DMS53 (cell line): Measurements from ENCODE around the gene CLEC2L.

Source experiments
- DNase-seq: peaks from one replicate; lab custom pipeline; 2025; lab: John Stamatoyannopoulos, UW

Gene CLEC2L

DNA sequence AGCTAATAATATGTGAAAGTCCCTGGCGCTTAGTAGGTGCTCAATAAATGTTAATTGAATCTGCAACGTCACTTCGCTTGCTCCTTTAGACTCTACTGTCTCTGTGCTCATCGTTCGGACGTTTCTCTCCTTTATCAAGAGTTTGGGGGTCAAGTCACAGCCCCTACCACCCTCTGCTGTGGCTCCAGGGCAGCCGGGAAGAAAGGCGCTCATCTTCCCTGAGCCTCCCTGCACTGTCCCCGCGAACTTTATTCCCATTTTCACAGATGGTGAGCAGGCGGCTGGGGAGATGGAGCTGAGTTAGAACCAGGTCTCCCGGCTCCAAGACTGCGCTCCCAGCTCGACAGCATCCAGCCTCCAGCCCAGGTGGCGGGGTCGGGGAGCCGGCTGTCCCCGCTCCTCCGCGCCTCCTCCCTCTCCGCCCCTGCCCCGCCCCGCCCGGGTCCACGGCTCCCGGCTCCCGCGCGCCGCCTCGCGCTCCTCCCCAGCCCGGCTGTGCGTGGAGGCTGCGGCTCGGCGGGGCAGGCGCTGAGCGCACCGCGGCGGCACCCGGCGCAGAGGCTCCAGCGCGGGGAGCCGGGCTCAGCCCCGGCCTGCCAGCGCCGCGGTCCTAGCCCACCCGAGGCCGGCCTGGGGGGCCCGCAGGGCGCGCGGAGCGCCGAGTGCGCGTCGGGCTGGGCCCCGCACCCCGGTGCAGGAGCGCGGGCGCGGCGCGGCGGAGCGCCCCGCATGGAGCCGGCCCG lies at the start of gene CLEC2L:
CLEC2L (plus strand) TSS at position 487 of the 743 bp plus-strand sequence; CDS start at position 730, 243 bp downstream.
- DNase-seq, result peak; percentile 58

DNA sequence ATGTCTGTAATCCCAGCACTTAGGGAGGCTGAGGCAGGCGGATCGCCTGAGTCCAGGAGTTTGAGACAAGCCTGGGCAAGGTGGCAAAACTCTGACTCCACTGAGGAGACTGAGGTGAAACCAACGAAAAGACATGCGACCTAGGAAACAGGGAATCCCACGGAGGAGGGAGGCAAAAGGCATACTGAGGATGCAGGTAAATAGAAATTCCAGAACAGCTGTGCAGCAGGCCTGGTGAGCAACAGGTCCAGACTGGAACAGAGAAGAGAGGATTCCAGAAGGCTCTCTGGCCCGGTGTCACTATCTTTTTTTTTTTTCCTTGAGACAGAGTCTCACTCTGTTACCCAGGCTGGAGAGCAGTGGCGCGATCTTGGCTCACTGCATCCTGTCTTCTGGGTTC lies 47.3 kb upstream of the CLEC2L start:
- no peak for DNase-seq

DNA sequence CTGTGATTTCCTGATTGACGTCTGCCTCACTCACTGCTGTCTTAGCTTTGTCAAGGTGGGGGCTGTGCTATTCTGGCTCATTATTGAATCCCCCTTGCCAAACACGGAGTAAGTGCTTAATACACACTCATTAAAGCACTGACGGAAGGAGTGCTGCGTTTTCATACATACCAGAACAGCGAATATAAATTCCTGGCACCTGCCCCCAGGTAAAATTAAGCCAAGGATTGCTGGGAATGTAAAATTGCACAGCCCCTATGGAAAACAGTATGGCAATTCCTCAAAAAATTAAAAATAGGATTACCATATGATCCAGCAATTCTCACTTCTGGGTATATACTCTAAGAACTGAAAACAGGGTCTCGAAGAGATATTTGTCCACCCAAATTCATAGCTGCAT lies 46.6 kb upstream of the CLEC2L start:
- no peak for DNase-seq

DNA sequence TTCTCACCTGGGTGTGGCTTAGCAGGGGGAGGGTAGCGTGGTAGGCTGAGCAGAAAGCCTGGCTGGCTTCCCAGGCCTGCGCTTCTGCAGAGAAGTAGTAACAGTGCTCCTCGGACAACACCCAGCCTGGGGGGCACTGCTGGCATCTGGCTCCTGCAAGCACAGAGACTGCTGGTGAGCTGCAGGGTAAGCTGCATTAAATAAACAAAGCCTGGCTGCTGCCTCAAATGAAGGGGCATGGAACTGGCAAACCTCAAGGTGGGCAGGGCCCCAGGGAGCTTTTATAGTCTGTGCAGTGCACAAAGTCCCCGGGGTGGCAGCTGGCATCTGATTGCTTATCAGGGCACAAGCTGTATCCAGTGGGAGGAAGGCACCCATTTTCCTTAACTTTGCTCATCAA lies 43.9 kb upstream of the CLEC2L start:
- no peak for DNase-seq

DNA sequence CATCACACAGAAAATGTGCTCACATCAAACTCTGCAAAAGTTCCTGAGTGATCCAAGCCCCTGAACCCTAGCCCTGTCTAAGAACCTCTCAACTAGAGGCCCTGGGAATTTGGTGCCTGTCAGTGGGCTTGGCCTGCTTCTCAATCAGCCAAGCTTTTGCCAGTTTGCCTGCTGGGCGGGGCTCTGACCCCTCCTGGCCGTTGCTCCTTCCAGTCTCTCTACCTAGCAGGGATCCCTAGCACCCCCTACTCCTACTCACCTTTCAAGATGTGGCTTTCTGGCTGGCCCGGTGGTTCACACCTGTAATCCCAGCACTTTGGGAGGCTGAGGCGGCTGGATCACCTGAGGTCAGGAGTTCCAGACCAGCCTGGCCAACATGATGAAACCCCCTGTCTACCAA lies 42.1 kb upstream of the CLEC2L start:
- DNase-seq, result no peak

DNA sequence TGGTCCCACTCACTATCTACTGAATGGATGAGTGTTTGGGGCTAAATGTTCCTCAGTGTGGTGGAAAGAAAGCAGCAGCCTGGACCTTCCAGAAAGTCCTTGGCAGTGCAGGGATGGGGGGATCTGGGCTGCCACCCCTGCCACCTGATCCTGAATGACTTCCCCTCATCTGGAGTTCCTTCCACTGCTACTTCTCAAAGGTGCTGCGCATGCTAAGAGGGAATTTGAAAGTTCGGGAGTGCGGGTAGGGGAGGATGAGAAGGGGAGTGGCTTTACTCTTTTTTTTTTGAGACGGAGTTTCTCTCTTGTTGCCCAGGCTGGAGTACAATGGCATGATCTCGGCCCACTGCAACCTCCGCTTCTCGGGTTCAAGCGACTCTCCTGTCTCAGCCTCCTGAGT lies 41.4 kb upstream of the CLEC2L start:
- no peak for DNase-seq

DNA sequence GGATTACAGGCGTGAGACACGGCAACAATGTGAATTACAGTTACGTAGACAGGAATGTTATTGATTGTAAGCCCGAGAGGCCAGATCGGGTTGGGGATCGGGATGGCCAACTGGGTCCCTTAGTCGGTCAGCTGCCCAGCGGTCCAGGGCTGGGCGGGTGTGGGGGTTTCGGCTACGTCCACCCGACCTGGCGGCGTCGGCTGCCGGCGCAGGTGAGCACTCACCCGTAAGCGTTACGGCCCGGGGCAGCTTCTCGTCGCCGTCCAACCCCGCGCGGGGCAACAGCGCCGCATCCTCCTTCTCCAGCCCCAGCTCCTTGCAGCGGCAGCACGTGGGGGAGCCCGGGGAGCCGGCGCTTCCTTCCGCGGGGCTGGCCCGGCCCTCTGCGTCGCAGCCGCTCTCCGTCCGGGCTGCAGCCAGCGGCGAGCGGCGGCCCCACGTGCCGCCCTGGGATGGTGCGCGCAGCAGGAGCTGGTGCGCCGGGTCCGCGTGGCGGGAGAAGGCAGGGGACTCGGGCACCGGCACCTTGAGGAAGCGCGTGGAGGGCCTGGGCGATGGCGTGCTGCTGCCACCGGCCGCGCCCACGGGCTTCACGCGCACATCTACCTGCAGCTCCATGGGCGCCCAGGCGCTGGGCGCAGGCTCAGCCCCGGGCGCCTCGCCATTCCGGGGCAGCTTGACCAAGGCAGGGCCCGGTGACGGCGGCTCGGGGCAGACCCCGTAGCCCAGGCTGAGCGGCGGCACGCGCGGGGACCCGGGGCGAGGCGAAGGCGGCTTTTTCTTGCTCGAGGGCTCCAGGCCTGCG lies 40.6 kb upstream of the CLEC2L start:
- peak; percentile 81 for DNase-seq

DNA sequence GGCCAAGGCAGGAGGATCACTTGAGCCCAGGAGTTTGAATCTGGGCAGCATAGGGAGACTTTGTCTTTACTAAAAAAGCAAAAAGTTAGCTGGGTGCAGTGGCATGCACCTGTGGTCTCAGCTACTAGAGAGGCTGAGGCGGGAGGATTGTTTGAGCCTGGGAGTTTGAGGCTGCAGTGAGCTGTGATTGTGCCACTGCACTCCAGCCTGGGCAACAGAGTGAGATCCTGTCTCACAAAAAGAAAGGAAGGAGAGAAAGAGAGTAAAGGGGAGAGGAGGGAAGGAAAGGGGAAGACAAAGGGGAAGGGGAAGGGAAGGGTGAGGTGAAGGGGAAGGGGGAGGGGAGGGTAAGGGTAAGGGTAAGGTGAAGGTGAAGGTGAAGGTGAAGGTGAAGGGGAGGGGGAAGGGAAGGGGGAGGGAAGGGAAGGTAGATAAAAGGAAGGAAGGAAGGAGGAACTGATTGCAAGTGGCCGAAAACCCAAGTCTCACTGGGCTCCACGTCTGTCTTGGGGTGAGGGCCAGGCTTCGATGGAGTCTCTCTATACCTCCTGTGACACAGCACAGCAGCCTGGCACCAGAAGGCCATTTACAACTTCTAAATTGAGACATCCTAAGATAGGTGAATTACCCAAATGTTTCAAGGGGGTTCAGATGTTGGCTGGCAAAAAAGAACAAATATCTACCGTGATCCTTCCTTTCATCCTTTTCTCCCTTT lies 36.0 kb upstream of the CLEC2L start:
- DNase-seq, result no peak

DNA sequence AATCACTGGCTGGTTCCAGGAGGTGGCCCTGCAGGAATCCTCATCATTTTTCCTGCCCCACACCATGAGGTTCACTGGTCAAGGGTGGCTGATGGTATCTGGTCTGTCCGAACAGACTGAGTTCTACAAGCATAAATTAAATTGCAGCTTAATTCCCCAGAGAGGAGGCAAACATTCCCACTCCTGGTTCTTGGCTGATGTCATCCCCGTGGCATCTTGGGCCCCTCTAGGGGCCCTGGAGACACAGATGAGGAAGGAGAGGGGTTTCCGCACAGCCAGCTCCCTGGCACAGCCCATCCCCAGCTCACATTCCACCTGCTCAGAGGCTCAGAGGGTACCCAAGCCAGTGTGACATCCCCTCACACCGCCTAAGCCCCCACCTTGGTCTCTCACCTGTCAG lies 34.7 kb upstream of the CLEC2L start:
- no peak for DNase-seq

DNA sequence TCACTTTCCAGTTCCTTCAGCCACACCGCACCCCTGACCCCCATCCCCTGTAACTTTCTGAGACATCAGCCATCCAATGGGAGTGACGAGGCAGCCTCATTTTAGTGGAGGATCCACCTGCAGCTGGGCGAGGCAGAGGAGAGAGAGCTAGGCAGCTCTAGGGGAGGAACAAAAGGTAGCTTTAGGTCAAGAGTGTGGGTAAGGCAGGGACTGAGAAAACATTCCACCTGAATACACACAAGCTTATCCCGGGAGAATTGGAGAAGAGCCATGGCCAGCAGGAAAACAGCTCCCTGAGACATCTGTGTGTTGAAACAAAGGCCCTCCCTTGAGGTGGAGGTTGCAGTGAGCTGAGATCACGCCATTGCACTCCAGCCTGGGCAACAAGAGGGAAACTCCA lies 33.4 kb upstream of the CLEC2L start:
- peak; percentile 63 for DNase-seq

DNA sequence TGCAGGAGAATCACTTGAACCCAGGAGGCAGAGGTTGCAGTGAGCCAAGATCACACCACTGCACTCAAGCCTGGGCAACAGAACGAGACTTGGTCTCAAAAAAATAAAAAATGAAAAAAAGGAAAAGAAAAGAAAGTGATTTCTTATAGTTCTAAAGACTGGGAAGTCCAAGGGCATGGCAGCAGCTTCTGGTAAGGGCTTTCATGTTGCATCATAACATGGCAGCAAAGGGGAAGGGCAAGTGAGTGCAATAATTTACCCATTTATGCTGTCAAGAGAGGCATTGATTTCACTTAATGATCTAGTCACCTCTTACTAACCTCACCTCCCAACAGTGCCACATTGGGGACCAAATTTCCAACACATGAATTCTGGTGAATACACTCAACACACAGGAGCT lies 31.2 kb upstream of the CLEC2L start:
- no peak for DNase-seq

DNA sequence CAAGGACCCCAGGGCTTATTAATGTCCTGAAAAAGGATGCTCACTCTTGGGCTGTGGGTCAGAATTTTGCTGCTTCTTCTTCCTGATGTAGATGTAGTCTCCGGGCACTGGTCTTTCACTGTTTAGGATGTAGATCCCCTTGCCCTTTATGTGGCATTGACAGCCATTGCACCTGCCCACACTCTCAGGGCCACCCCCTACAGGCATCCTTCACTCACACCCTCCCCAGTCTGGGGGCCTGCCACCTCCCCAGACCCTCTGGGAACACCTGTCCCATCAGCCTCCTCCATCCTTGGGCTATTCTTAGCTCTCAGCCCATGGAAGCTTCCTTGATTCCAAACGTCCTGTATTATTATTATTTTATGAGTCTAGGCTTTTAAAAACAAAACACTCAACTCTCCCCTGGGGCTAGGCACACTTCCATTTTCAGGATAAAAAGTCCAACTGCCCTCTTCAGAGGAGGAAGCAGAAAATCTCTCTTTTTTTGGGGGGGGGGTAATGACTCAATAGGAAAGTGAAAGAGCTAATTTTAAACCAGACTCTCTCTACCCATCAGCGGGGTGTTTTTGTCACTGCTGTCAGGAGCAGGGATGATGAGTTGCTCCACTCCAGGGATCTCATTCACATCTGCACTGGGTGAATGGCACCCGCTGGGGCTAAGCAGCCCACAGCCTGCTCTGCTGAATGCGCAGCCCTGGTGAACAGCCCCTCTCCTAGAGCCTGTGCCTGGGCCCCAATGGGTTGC lies 28.5 kb upstream of the CLEC2L start:
- no peak for DNase-seq

DNA sequence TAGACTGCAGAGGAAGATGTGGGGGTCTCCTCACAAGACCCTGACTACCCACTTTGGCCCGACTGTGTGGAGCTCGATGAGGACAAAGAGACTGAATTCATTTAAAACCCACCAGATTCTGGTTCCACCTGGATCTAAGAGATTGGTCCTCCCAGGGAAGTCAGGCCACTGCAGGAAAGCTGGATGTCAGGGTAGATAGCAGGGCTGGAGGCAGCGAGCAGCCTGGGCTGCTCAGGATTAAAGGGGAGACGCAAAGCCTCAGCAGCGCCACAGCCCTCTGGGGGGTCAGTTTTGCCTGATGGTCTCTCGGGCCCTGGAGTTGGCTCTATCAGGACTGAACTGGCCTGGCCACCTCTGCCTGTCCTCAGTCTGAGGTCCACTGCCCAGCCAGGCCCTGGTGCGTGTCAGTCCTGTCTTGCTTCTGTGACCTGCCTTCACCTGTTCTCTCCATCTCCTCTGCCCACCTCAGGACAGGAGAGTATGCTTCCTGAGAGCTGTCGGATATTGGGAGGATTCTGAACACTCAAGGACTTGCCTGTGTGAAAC lies 27.8 kb upstream of the CLEC2L start:
- no peak for DNase-seq

DNA sequence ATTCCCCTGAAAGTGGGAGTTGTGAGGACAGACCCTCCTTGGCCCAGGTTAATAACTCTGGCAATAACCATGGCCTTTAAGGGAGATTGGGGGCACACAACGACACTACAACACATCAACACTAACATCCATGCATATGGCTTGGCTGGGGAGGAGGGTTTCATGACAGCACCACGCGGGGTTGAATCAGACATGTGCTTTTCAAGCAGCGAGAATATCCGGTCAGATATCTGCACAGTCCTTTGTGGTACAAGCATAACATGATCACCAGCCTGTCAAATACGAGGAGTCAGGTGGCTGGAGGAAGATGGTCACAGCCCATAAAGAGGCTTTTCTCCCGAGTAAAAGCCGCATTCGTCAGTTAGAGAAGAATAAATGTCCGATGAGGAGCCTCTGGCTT lies 27.0 kb upstream of the CLEC2L start:
- no peak for DNase-seq

DNA sequence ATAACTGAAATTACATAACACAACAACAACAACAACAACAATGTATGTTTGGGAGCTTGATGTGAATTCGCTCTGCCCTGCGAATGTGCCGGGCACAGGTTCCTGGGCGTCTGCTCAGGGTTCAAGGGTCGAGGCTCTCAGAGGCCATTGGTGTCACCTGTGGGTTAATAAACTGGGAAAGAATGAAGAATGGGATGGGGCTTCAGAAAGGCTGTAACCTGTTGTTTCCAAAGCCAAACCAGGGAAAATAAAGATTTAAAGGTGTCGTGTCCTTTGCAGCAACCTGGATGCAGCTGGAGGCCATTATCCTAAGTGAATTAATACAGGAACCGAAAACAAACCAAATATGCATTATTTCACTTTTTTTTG lies 22.7 kb upstream of the CLEC2L start:
- no peak for DNase-seq

DNA sequence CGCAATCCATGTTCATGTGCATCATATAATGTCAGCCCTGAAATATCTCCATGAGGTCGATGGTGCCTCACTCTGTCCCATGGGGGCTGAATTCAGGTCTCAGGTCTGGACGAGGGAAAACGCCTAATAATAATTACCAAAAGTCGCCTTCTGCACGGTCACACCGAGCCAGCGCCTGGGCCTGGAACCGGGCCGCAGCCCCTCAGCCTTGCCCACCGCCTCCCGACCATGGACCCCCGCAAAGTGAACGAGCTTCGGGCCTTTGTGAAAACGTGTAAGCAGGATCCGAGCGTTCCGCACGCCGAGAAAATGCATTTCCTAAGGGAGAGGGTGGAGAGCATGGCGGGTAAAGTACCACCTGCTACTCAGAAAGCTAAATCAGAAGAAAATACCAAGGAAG lies 21.3 kb upstream of the CLEC2L start:
- no peak for DNase-seq

DNA sequence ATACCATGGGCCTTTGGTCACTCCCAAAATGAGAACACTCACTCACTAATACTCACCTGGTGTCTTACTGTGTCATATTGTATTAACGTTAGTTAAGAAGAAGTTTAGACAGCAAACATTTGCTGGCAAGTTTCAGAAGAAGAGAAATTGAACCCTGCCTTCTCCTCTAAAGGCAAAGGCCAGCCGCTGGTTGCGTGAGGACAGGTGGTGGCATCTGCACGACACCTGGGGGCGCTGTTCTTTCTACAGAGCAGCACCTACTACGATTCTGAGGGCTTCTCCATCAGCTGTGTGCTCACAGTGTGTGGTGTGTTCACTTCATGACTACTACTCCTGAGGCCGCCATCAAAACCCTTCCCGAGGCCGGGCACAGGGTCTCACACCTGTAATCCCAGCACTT lies 17.9 kb upstream of the CLEC2L start:
- peak; percentile 44 for DNase-seq

DNA sequence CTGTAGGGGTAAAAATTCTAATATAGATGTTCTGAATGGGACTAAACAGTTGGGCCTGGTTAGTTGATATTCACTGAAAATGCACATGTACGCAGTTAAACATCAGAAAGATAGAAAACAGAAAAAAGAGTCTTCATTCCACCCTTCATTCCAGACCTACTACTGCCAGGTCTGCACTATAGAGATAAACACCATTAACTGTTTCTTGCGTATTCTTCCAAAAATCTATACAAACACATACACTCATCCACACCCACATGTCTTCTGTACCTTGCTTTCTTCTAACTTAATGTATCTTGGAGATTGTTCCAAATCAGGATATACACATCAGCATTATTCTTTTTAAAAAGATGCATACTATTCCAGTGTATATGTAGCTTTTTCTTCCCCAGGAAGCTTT lies 13.9 kb upstream of the CLEC2L start:
- DNase-seq, result no peak

DNA sequence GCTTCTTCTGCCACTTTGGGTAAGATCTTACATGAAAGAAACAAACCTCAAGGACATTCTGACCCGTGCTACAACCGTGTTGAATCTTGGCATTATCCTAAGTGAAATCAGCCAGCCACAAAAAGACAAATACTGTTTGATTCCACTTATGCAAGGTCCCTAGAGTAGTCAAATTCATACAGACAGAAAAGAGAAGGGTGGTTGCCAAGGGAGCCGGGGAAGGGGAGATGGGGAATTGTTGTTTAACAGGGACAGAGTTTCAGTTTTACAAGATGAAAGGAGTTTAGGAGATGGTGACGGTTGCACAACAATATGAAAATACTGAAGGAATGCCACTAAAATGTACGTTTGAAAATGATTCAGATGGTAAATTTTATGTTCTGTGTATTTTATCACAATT lies 12.2 kb upstream of the CLEC2L start:
- no peak for DNase-seq

DNA sequence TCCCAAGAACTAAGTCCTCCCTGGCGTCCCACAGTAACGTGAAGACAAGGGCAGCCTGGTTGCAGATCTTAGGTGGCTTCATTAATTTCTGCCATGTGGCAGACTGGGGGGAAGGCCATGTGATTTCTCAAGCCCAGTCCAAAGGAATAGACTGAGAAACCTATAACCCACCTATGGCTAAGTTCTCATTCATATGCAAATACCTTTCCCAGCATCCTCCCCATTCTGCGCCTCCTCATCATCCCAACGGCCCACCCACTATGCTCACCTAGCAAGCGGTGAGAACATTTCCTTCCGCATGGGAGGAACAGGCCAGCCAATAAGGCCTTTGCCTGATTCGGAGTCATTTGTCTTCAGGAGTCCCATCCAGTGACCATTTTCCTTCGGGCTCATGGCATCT lies 8.2 kb upstream of the CLEC2L start:
- no peak for DNase-seq

DNA sequence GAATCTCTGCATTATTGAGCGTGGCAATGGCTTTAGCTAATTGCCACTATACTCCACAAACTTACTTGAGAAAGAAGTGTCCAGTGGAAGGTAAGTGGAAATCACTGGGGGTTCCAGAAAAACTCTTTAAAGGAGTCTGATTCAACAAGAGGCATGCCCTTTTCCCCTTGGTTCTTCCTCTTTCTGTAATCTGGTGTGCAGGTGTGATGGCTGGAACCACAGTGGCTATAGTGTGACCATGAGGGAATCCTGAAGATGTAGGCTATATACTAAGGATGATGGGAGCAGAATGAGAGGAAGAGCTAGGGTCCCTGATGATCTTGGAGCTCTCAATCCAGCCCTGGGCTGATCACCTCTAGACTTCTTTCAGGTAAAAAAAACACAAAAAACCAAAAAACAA lies 2.0 kb upstream of the CLEC2L start:
- DNase-seq, result no peak

DNA sequence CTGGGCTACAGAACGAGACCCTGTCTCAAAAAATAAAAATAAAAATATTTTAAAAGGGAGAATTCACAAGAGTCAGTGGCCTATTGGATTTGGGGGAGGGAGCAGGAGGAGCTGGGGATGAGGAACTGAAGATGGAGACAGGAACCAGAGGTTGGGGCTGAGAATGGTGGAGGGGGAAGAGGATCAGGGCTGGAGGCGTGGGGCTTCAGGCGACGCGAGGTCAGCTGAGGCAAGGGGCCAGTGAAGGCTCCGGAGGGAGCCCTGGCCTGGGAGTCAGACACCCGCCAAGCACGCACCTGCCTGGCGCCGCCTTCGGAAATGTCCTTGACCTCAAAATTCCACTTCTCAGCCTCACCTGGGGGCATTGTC lies 671 bp upstream of the CLEC2L start:
- peak; percentile 46 for DNase-seq
